H9 (cell line): ENCODE results near the gene SLC9B1. TPM values are rescaled to one million over a fixed set of nuclear protein-coding genes. Genes with fewer than 3 reads are reported as not detected.

Experiments used
- DNase-seq: peaks from one replicate; pipeline ENCODE4 v3.0.0-alpha.2; 2017
- H2AFZ ChIP-seq: one replicate; pipeline ENCODE4 v1.6.1; 2013; ENCODE audit warnings: mild to moderate bottlenecking, low read length, control low read depth, moderate library complexity
- H2AK5ac ChIP-seq: 2 replicates; pipeline ENCODE4 v1.6.1; 2013; ENCODE audit warnings: low read length, control low read depth, mixed read lengths; ENCODE audit not compliant: insufficient read length
- H2BK120ac ChIP-seq: one replicate; pipeline ENCODE4 v1.6.1; 2013; ENCODE audit warnings: low read depth, mild to moderate bottlenecking, low read length, control low read depth, inconsistent platforms; ENCODE audit not compliant: poor library complexity, severe bottlenecking
- H2BK12ac ChIP-seq: 2 replicates; pipeline ENCODE4 v1.6.1; 2013; ENCODE audit warnings: low read length, control low read depth, mixed read lengths, low read depth; ENCODE audit not compliant: insufficient read length
- H2BK15ac ChIP-seq: 2 replicates; pipeline ENCODE4 v1.6.1; 2013; ENCODE audit warnings: low read depth, low read length, control low read depth
- H2BK20ac ChIP-seq: one replicate; pipeline ENCODE4 v1.6.1; 2013; ENCODE audit warnings: low read depth, mild to moderate bottlenecking, low read length, control low read depth, inconsistent platforms; ENCODE audit not compliant: poor library complexity, severe bottlenecking
- H2BK5ac ChIP-seq: 2 replicates; pipeline ENCODE4 v1.6.1; 2013; ENCODE audit warnings: low read length, control low read depth, mixed read lengths; ENCODE audit not compliant: insufficient read length
- H3K14ac ChIP-seq: 2 replicates; pipeline ENCODE4 v1.6.1; 2013; ENCODE audit warnings: low read length, control low read depth; ENCODE audit not compliant: insufficient read depth
- H3K18ac ChIP-seq: 2 replicates; pipeline ENCODE4 v1.6.1; 2013; ENCODE audit warnings: low read depth, mild to moderate bottlenecking, mixed read lengths, low read length, control low read depth; ENCODE audit not compliant: insufficient read length
- H3K23ac ChIP-seq: 2 replicates; pipeline ENCODE4 v1.6.1; 2013; ENCODE audit warnings: low read length, control low read depth, mixed read lengths, low read depth; ENCODE audit not compliant: insufficient read length
- H3K23me2 ChIP-seq: 2 replicates; pipeline ENCODE4 v1.6.1; 2013; ENCODE audit warnings: low read depth, mild to moderate bottlenecking, mixed read lengths, low read length, control low read depth; ENCODE audit not compliant: insufficient read length, poor library complexity, severe bottlenecking
- H3K27ac ChIP-seq: 2 replicates; pipeline ENCODE4 v1.5.1; 2013; ENCODE audit warnings: low read length, control low read depth, mixed read lengths, low read depth; ENCODE audit not compliant: insufficient read length
- H3K27me3 ChIP-seq: 2 replicates; pipeline ENCODE4 v1.6.1; 2013; ENCODE audit warnings: low read length, control low read depth, inconsistent platforms; ENCODE audit not compliant: insufficient read depth
- H3K4ac ChIP-seq: 2 replicates; pipeline ENCODE4 v1.6.1; 2013; ENCODE audit warnings: low read depth, mild to moderate bottlenecking, control low read depth, inconsistent platforms, low read length, moderate library complexity
- H3K4me1 ChIP-seq: 2 replicates; pipeline ENCODE4 v1.6.1; 2013; ENCODE audit warnings: low read length, control low read depth, inconsistent platforms; ENCODE audit not compliant: insufficient read depth
- H3K4me2 ChIP-seq: 2 replicates; pipeline ENCODE4 v1.6.1; 2013; ENCODE audit warnings: low read length, control low read depth, mixed read lengths; ENCODE audit not compliant: insufficient read length, insufficient read depth
- H3K56ac ChIP-seq: 2 replicates; pipeline ENCODE4 v1.6.1; 2013; ENCODE audit warnings: low read depth, mild to moderate bottlenecking, mixed read lengths, low read length, control low read depth; ENCODE audit not compliant: insufficient read length
- H3K79me1 ChIP-seq: 2 replicates; pipeline ENCODE4 v1.6.1; 2013; ENCODE audit warnings: low read depth, mild to moderate bottlenecking, moderate library complexity, low read length, control low read depth, inconsistent platforms; ENCODE audit not compliant: insufficient read depth, poor library complexity, severe bottlenecking
- H3K79me2 ChIP-seq: 2 replicates; pipeline ENCODE4 v1.6.1; 2013; ENCODE audit warnings: low read length, control low read depth, inconsistent platforms; ENCODE audit not compliant: insufficient read depth
- H3K9ac ChIP-seq: 2 replicates; pipeline ENCODE4 v1.6.1; 2013; ENCODE audit warnings: low read length, control low read depth, mixed read lengths; ENCODE audit not compliant: insufficient read length; ENCODE audit errors: extremely low read depth
- H3K9me3 ChIP-seq: one replicate; pipeline ENCODE4 v1.6.1; 2013; ENCODE audit warnings: low read depth, low read length, inconsistent platforms; ENCODE audit not compliant: control insufficient read depth
- H3T11ph ChIP-seq: one replicate; pipeline ENCODE4 v1.6.1; 2013; ENCODE audit warnings: mild to moderate bottlenecking, low read length, control low read depth, inconsistent platforms
- H4K20me1 ChIP-seq: one replicate; pipeline ENCODE4 v1.6.1; 2013; ENCODE audit not compliant: control insufficient read depth, insufficient read length, insufficient read depth
- H4K5ac ChIP-seq: 2 replicates; pipeline ENCODE4 v1.6.1; 2013; ENCODE audit warnings: low read depth, mild to moderate bottlenecking, mixed read lengths, low read length, control low read depth; ENCODE audit not compliant: insufficient read length
- H4K8ac ChIP-seq: replicated peaks from 2 replicates; pipeline ENCODE4 v1.6.1; 2013; ENCODE audit warnings: low read length, control low read depth, mixed read lengths, low read depth; ENCODE audit not compliant: insufficient read length
- H4K91ac ChIP-seq: 2 replicates; pipeline ENCODE4 v1.6.1; 2013; ENCODE audit warnings: low read depth, mild to moderate bottlenecking, moderate library complexity, mixed read lengths, low read length, control low read depth; ENCODE audit not compliant: insufficient read length
- H3K27ac Mint-ChIP-seq, 3 experiments: 2 replicates in 2 of 3; 3 replicates in 1 of 3; pipeline ENCODE4 v1.8.0; 2020 to 2021; ENCODE audit warnings: mixed read lengths in 3 of 3, mild to moderate bottlenecking in 1 of 3, moderate library complexity in 1 of 3
- H3K27me3 Mint-ChIP-seq: 2 replicates; pipeline ENCODE4 v1.8.0; 2021; ENCODE audit warnings: low read depth, mild to moderate bottlenecking, moderate library complexity, mixed read lengths
- H3K36me3 Mint-ChIP-seq, 3 experiments: 2 replicates in 2 of 3; 3 replicates in 1 of 3; pipeline ENCODE4 v1.8.0; 2020 to 2021; ENCODE audit warnings: low read depth in 3 of 3, mixed read lengths in 3 of 3; ENCODE audit not compliant: insufficient read depth in 1 of 3
- H3K4me1 Mint-ChIP-seq, 2 experiments: 2 replicates each; pipeline ENCODE4 v1.8.0; 2020; ENCODE audit warnings: mixed read lengths in 2 of 2
- H3K4me3 Mint-ChIP-seq, 2 experiments: 2 replicates in 1 of 2; 3 replicates in 1 of 2; pipeline ENCODE4 v1.8.0; 2020 to 2021; ENCODE audit warnings: mild to moderate bottlenecking in 2 of 2, mixed read lengths in 2 of 2, moderate library complexity in 1 of 2
- H3K9me3 Mint-ChIP-seq, 2 experiments: 2 replicates in 1 of 2; 3 replicates in 1 of 2; pipeline ENCODE4 v1.8.0; 2020; ENCODE audit warnings: mild to moderate bottlenecking in 2 of 2, mixed read lengths in 2 of 2, moderate library complexity in 1 of 2
- CTCF ChIP-seq: fragments of 200-600 bp; sonication (generic); conservative IDR thresholded peaks from 3 replicates; pipeline ENCODE4 v1.8.0; 2021; ENCODE audit warnings: antibody characterized with exemption, mild to moderate bottlenecking
- WGBS: extraction: QIAGEN DNeasy Blood & Tissue Kit; methylation state at CpG from one replicate; pipeline ENCODE4 v1.1.7; 2013; ENCODE audit warnings: missing lambda C conversion rate, low lambda C conversion rate, mixed read lengths; ENCODE audit not compliant: insufficient read length; ENCODE audit errors: extremely low coverage; 5-methylcytosine and 5-hydroxymethylcytosine counted together
- total RNA-seq: library from RNA; stranded (reverse); gene quantifications from 2 replicates; pipeline ENCODE4 v1.2.1, GENCODE V29; 2021

The SLC9B1 gene
- total RNA-seq, 1 experiment from 2014 or later = 0.59 TPM

- no peaks in the 10 kb centered on the region for H3K79me2 ChIP-seq
- H4K8ac ChIP-seq = no peak overlapping the region
- no peak overlapping the region for H3K23ac ChIP-seq
- Mint-ChIP-seq H3K4me3 (no peak overlapping the region), H3K4me1 (peaks cover 0 to 2% of the 10 kb centered on the region in 2 experiments; a peak in 3 of 4 replicates), H3K27ac (no peak overlapping the region), H3K36me3 (peaks cover 3 to 15% (median 9%) of the 10 kb centered on the region in 3 experiments; a peak in 5 of 7 replicates), H3K27me3 (no peaks in the 10 kb centered on the region), H3K9me3 (peaks cover 24 to 29% of the 10 kb centered on the region in 2 experiments; a peak in 4 of 5 replicates)
- H3K27me3 ChIP-seq = no peaks in the 10 kb centered on the region
- H2AFZ ChIP-seq = no peak overlapping the region
- no peak overlapping the region for H2AK5ac ChIP-seq
- H4K20me1 ChIP-seq = no peaks in the 10 kb centered on the region
- no peak overlapping the region for H3K4ac ChIP-seq
- H4K91ac ChIP-seq = no peak overlapping the region
- H3K9ac ChIP-seq = no peak overlapping the region
- no peaks in the 10 kb centered on the region for H3K23me2 ChIP-seq
- no peaks in the 10 kb centered on the region for H3K4me1 ChIP-seq
- no peaks in the 10 kb centered on the region for H3K79me1 ChIP-seq
- H2BK20ac ChIP-seq = no peak overlapping the region
- no CpG with 5 or more reads among the region's 3 CpGs for WGBS
- H2BK12ac ChIP-seq = no peak overlapping the region
- H3K9me3 ChIP-seq = no peaks in the 10 kb centered on the region
- H2BK120ac ChIP-seq = no peak overlapping the region
- no peak overlapping the region for H3K27ac ChIP-seq
- H2BK5ac ChIP-seq = no peak overlapping the region
- H3K14ac ChIP-seq = no peak overlapping the region
- H3K18ac ChIP-seq = no peak overlapping the region
- no peak overlapping the region for H2BK15ac ChIP-seq
- no peak overlapping the region for H3K56ac ChIP-seq
- no peak for TF ChIP-seq CTCF
- no peak overlapping the region for H3K4me2 ChIP-seq
- no peak for DNase-seq
- H3T11ph ChIP-seq = no peak overlapping the region
- no peak overlapping the region for H4K5ac ChIP-seq
Measured at GRCh38 chr4:102918859-102919258, 100.6 kb downstream of the SLC9B1 start.
